Measurements from ENCODE around the gene USP34. TPM values are rescaled to one million over a fixed set of nuclear protein-coding genes. Genes with fewer than 3 reads are reported as not detected.

USP34 gene
- total RNA-seq, 6 experiments from 2014 or later, result 33.3 to 57.1 (median 41.5) TPM

DNA sequence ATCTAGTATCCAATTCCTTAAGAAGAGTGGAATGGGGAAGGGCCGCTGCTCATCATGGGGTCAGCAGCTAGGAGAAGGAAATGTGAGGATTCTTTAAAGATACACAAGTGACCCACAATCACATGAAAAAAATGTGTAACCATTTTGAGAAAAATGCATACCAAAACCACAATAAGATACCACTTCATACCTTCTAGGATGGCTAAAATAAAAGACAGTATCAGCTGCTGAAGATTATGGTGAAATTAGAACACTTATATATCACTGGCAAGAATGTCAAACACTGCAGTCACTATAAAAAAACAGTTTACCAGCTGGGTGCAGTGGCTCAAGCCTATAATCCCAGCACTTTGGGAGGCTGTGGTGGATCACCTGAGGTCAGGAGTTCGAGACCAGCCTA, 241.0 kb downstream of the USP34 start:
- no peak for TF ChIP-seq POLR2A (IDR thresholded peaks at IDR 0.05)
- TF ChIP-seq, protein P1, sequence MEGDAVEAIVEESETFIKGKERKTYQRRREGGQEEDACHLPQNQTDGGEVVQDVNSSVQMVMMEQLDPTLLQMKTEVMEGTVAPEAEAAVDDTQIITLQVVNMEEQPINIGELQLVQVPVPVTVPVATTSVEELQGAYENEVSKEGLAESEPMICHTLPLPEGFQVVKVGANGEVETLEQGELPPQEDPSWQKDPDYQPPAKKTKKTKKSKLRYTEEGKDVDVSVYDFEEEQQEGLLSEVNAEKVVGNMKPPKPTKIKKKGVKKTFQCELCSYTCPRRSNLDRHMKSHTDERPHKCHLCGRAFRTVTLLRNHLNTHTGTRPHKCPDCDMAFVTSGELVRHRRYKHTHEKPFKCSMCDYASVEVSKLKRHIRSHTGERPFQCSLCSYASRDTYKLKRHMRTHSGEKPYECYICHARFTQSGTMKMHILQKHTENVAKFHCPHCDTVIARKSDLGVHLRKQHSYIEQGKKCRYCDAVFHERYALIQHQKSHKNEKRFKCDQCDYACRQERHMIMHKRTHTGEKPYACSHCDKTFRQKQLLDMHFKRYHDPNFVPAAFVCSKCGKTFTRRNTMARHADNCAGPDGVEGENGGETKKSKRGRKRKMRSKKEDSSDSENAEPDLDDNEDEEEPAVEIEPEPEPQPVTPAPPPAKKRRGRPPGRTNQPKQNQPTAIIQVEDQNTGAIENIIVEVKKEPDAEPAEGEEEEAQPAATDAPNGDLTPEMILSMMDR (IDR thresholded peaks at IDR 0.05), result no peak

DNA sequence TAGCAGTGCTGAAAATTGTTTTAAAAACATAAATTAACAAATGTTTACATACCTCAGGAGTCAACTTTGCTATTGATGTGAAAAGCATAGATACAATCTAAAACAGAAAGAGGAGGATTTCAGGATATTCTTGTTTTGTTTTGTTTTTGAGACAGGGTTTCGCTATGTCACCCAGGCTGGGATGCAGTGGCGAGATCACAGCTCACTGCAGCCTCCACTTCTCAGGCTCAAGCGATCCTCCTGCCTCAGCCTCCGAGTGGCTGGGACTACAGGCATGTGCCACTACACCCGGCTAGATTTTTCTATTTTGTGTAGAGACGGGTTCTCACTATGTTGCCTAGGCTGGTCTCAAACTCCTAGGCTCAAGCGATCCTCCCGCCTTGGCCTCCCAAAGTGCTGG, 248.3 kb downstream of the USP34 start:
- intact Hi-C loops (cut with DNase I), result no loop called here
- H3K36me3 ChIP-seq, result peaks cover 0 to 37% (median 9%) of the 10 kb centered on the region in 4 donors

More for the DNA sequence above, 241.0 kb downstream of the USP34 start:
- WGBS (ENCODE audit: insufficient coverage, low coverage, low lambda C conversion rate, missing lambda C conversion rate), result no CpG with 5 or more reads among the region's 2 CpGs
- ATAC-seq (no peak), DNase-seq (no peak)
- Histone ChIP-seq H3K9me3 (no peaks in the 10 kb centered on the region), H3K27ac (no peak overlapping the region), H3K4me1 (no peaks in the 10 kb centered on the region), H3K36me3 (peaks cover 0 to 67% (median 18%) of the 10 kb centered on the region in 4 donors), H3K27me3 (no peaks in the 10 kb centered on the region), H3K4me3 (no peak overlapping the region)
- intact Hi-C loops (cut with DNase I), result no loop called here

DNA sequence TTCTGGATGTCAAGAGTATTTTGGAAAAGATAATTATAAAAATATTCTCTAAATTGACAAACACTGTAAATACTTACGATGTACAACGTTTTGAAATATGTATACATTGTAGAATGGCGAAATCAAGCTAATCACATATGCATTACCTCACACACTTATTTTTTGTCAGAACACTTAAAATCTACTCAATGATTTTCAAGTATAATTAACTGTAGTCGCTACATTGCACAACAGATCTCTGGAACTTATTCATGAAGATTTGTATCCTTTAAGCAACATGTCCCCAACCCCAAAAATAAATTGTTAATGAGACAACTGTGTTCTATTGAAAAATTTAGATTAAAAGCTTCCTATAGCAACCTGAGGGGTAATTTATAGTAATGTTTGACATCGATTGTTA, 249.1 kb downstream of the USP34 start:
- no peaks in the 10 kb centered on the region for H3K9me3 ChIP-seq
- no peak for DNase-seq
- no peak for TF ChIP-seq POLR2A (IDR thresholded peaks at IDR 0.05)
- TF ChIP-seq, protein P1 (IDR thresholded peaks at IDR 0.05), result no peak
- H3K27me3 ChIP-seq, result no peaks in the 10 kb centered on the region
- no peak overlapping the region for H3K4me3 ChIP-seq
- no peaks in the 10 kb centered on the region for H3K4me1 ChIP-seq
- WGBS (ENCODE audit: insufficient coverage, low coverage, low lambda C conversion rate, missing lambda C conversion rate), result 92% methylated on average over 5 of the region's 5 CpGs
- no peak overlapping the region for H3K27ac ChIP-seq
- H3K36me3 ChIP-seq, result peaks cover 0 to 32% (median 6%) of the 10 kb centered on the region in 4 donors
- no peak for ATAC-seq
- intact Hi-C loops (cut with DNase I), result no loop called here

More for the DNA sequence above, 248.3 kb downstream of the USP34 start:
- ATAC-seq (no peak), DNase-seq (no peak)
- H3K4me3 ChIP-seq, result no peak overlapping the region
- H3K27me3 ChIP-seq, result no peaks in the 10 kb centered on the region
- H3K9me3 ChIP-seq, result no peaks in the 10 kb centered on the region
- H3K27ac ChIP-seq, result no peak overlapping the region
- TF ChIP-seq POLR2A (IDR thresholded peaks at IDR 0.05), result no peak
- TF ChIP-seq, protein P1 (IDR thresholded peaks at IDR 0.05), result no peak
- 100% methylated on average over 5 of the region's 8 CpGs for WGBS (ENCODE audit: insufficient coverage, low coverage, low lambda C conversion rate, missing lambda C conversion rate)
- H3K4me1 ChIP-seq, result no peaks in the 10 kb centered on the region

DNA sequence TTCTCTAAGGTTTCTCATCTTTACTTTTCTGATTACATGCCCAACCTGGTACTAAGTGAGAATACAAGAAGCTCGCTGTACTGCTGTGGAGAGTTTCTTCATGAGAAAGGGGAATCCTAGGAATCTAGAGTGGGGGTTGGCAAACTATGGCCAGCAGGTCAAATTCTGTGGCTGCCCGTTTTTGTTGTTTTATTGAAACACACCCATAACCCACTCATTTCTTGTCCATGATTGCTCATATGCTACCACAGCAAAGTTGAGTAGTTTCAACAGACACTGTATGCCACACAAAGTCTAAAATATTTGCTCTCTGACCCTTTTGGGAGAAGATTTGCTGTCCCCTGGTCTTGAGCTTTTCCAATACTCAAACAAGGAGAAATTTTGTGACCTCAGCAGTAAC, 250.1 kb downstream of the USP34 start:
- intact Hi-C loops (cut with DNase I), result no loop called here
- no peak for TF ChIP-seq POLR2A (IDR thresholded peaks at IDR 0.05)
- no peak for ATAC-seq

DNA sequence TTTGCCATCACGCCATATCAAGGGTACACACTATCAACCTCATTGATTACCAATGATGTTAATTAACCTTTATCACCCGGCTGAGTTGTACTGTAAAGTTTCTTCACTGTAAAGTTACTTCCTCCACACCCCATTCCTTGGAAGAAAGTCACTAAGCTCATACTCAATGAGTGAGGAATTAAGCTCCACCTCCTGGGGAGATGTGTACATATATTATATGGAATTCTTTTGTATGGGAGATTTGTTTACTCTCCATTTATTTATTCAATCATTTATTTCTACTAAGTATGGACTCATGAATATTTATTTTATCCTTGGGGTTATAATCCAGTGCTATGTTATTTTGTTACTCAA, 252.1 kb downstream of the USP34 start:
- intact Hi-C loops (cut with DNase I), result no loop called here
- Histone ChIP-seq H3K27ac (no peak overlapping the region), H3K27me3 (no peaks in the 10 kb centered on the region), H3K9me3 (no peaks in the 10 kb centered on the region), H3K4me1 (no peaks in the 10 kb centered on the region), H3K36me3 (peaks cover 0 to 38% (median 9%) of the 10 kb centered on the region in 4 donors), H3K4me3 (no peak overlapping the region)
- no peak for DNase-seq
- no peak for ATAC-seq
- WGBS (ENCODE audit: insufficient coverage, low coverage, low lambda C conversion rate, missing lambda C conversion rate), result 73% methylated on average over 1 of the region's 2 CpGs
- no peak for TF ChIP-seq POLR2A (IDR thresholded peaks at IDR 0.05)
- TF ChIP-seq, protein P1 (IDR thresholded peaks at IDR 0.05), result no peak

More for the DNA sequence above, 250.1 kb downstream of the USP34 start:
- Histone ChIP-seq H3K9me3 (no peaks in the 10 kb centered on the region), H3K27me3 (no peaks in the 10 kb centered on the region), H3K4me1 (no peaks in the 10 kb centered on the region), H3K27ac (no peak overlapping the region), H3K4me3 (no peak overlapping the region), H3K36me3 (peaks cover 0 to 24% (median 4%) of the 10 kb centered on the region in 4 donors)
- DNase-seq, result no peak
- 75% methylated on average over 2 of the region's 2 CpGs for WGBS (ENCODE audit: insufficient coverage, low coverage, low lambda C conversion rate, missing lambda C conversion rate)
